Ureter (tissue), 1 donor: ENCODE measurements around the gene HAUS6. TPM values are rescaled to one million over a fixed set of nuclear protein-coding genes. Genes with fewer than 3 reads are reported as not detected.
"Not testable (repeated sequence)": the region's sequence is repeated elsewhere in the genome, so short reads cannot be mapped to it uniquely, and the experiment has no call there.

Source experiments
- DNase-seq: peaks from one replicate; pipeline ENCODE4 v3.0.0-alpha.2; 2020; ENCODE audit warnings: low spot score
- total RNA-seq: library from RNA; stranded (reverse); gene quantifications from one replicate; pipeline ENCODE4 v1.2.4, GENCODE V29; 2023
- donor health status: DM: yes; HTN: yes; CAD: no.

Gene HAUS6, protein sequence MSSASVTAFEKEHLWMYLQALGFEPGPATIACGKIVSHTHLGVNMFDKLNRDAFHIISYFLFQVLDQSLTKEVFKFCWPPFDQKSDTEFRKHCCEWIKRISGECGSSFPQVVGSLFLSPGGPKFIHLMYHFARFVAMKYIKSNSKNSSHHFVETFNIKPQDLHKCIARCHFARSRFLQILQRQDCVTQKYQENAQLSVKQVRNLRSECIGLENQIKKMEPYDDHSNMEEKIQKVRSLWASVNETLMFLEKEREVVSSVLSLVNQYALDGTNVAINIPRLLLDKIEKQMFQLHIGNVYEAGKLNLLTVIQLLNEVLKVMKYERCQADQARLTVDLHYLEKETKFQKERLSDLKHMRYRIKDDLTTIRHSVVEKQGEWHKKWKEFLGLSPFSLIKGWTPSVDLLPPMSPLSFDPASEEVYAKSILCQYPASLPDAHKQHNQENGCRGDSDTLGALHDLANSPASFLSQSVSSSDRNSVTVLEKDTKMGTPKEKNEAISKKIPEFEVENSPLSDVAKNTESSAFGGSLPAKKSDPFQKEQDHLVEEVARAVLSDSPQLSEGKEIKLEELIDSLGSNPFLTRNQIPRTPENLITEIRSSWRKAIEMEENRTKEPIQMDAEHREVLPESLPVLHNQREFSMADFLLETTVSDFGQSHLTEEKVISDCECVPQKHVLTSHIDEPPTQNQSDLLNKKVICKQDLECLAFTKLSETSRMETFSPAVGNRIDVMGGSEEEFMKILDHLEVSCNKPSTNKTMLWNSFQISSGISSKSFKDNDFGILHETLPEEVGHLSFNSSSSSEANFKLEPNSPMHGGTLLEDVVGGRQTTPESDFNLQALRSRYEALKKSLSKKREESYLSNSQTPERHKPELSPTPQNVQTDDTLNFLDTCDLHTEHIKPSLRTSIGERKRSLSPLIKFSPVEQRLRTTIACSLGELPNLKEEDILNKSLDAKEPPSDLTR
- total RNA-seq, result 13.1 TPM

DNA sequence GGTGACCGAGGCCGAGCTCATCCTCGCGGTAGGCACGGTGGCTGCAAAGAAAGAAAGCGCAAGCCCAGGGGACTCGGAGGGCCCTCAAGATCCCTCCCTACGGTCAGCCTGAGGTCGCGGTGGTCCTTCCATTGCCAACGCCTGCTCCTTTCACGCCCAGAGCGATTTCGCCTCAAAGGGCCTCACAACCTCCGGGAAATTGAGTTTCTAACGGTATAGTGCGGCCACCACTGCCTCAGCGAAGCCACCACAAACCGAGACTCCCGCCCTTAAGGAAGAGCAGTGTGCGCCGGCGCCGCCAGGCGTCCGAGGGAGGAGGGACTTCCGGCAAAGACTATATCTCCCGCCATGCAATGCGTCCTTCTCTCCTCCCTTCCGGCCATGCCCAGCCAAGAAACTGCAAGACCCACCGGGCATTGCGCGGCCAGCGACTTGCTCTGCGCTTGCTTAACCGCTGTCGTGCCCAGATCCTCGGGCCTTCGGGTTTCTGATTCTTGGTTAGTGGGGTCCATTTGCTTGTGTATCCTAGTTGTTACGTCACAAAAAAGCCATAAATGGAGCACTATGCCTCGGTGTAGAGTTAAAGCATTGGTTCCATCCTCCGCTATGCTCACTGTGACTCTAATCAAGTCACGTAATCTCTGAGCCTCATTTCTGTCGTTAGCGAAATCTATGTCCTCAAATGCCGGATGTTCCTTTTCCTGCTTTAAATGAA is at the start of gene HAUS6:
HAUS6 (minus strand) TSS at position 274 of the 715 bp plus-strand sequence; CDS start at position 21, 253 bp downstream.
- peak; percentile 98 for DNase-seq

- DNase-seq, result not testable (repeated sequence)
These were observed 49.4 kb upstream of the HAUS6 start for GRCh38 chr9:19152160-19152498.

DNA sequence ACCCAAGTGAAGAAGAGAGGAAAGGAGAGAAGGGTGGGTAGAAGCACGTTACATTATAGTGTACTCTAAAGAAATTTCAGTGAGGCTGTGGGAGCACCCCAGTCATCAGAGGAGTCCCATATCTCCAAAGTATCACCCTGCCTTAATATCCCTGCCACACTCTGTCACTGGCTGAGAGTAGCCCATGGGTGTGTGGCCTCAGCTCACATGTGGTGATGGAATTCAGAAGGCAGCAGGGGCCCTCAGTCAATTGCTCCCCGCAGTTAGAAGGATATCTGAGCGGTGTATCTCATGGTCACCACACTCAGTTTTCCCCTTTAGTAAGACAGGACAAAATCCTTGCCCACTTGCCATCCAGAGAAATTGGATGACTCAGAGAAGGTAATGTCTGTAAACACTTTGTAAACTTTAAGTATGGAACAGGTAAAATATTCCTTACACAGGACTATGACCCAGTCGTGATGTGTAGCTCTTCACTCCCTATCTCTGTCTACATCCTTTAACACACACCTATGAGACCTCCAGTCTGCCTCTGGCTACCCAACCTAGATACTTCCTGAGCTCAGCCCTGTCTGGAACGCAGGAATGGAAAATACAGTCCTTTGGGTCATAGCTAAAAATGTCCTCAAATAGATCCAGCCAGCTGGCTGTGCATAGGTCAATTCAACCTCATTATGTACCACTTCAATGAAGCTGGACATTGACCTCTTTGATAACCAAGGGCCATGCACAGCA is 48.9 kb upstream of the HAUS6 start:
- no peak for DNase-seq

DNA sequence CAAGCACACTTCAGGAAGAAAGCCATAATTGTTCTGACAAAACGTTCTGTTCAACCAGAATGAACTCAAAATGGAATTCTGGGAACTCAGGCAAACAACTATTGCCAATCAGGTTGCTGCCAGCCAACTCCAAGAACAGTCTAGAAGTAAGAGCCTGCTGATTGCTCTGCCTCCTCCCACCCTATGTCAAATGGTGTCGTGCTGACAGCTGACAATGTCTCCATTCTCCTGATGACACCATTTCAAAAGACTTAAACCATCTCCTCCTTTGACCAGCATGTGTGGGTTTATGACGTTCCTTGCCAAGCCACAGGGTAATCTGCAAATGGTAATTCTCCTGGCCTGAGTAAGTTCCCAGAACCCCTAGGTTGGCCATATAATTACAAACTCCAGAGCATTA is 46.5 kb upstream of the HAUS6 start:
- DNase-seq, result no peak

DNA sequence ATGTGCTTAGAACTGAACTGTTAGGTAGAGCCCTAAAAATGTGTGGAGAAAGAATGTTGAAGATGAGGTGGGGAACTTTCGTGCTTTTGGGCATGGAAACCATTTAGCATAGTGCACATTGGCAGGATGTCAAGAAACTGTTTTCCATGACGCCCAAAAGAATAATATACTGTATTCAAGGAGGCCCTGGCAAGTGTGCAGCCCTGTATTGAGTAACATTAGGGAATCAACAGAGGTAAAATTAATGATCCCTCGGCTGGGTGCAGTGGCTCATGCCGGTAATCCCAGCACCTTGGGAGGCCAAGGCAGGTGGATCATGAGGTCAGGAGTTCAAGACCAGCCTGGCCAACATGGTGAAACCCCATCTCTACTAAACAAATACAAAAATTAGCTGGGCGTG is 45.5 kb upstream of the HAUS6 start:
- DNase-seq, result no peak

DNA sequence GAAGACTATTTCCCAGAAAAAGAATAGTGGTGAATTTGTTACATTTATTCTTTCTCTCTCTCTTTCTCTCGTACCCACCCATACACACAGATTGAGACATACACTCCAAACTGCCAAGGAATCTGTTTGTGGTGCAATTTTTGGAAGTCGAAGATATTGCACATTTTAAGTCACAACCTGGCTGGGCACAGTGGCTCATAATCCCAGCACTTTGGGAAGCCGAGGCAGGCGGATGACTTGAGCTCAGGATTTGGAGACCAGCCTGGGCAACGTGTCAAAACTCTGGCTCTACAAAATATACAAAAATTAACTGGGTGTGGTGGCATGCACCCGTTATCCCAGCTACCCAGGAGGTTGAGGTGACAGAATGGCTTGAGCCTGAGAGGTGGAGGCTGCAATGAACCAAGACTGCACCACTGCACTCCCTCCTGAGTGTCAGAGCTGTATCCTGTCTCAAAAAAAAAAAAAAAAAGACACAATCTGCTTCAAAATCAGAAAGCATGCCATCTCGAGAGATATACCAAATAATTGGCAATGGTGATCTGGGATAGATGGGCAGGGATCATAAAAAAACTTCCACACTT is 43.8 kb upstream of the HAUS6 start:
- DNase-seq, result no peak

GRCh38 chr9:19145881-19146280 is 43.2 kb upstream of the HAUS6 start:
- DNase-seq, result no peak

DNA sequence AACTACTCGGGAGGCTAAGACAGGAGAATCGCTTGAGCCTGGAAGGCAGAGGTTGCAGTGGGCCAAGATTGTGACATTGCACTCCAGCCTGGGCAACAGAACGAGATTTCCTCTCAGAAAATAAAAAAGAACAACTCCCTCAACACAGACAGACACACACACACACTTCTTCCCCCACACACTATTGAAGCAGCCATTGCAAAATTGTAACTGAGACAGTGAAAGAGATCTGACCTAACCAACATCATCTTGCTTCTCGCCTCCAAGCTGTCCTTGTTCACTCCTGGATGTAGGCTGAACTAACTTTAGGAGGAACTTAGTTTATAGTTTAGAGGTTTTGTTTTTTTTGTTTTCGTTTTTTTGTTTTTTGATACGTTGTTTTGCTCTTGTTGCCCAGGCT is 37.6 kb upstream of the HAUS6 start:
- DNase-seq, result no peak

DNA sequence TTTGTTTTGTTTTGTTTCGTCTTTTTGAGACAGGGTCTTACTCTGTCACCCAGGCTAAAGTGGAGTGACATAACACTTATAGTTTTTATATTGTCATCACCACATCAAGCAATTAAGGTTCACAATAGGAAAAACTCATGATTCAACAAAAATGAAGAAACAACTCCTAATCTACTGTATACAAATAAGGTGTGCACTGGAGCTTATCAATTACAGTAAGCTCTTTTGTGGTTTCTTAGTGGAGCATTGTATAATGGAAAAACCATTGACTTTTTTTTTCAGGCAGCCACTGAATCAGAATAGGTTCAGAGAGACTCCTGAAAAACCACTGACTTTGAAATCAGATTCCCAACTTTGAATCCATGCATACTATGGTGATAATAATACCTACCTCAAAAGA is 35.4 kb upstream of the HAUS6 start:
- no peak for DNase-seq

GRCh38 chr9:19137282-19137681 is 34.6 kb upstream of the HAUS6 start:
- no peak for DNase-seq

- DNase-seq, result no peak
These were observed 33.4 kb upstream of the HAUS6 start for GRCh38 chr9:19136129-19136528.

DNA sequence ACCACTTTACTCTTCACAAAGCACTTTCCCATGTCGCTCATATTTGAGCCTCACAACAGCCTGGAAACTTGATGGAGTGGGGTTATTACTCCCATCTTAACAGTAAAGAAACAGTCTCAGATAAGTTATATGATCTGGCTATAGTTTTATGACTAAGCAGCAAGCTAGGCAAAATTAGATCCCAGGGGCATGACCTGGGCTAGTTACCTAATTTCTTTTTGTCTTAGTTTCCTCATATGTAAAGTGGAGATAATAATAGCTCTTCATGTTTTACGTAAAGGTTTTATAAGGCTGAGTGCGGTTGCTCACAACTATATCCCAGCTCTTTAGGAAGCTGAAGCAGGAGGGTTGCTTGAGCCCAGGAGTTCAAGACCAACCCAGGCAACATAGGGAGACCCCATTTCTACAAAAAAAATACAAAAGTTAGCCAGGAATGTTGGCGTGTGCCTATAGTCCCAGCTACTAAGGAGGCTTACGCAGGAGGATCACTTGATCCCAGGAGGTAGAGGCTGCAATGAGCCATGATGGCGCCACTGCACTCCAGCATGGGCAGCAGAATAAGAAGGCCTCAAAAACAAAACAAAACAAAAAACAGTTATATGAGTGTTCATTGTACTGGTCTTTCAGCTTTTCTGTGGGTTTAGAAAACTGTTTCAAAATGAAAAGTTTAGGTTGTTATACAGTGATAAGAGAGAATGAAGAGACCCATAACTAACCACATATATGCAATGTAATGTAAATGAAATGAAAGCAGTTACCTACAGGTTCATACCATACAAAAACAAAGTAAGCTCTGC is 31.0 kb upstream of the HAUS6 start:
- no peak for DNase-seq

DNA sequence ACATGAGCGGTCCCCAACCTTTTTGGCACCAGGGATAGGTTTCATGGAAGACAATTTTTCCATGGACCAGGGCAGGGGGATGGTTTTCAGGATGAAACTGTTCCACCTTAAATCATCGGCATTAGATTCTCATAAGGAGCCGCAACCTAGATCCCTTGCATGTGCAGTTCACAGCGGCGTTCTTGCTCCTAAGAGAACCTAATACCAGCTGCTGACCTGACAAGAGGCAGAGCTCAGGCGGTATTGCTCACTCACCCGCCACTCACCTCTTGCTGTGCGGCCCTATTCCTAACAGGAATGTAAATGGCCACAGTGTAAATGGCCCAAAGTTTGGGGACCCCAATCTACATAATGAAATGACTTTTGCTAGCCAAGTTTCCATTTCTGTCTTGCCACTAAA is 27.7 kb upstream of the HAUS6 start:
- no peak for DNase-seq

- DNase-seq, result no peak
These were observed 25.3 kb upstream of the HAUS6 start for GRCh38 chr9:19127871-19128500.

- no peak for DNase-seq
These were observed 21.7 kb upstream of the HAUS6 start for GRCh38 chr9:19124430-19124793.

DNA sequence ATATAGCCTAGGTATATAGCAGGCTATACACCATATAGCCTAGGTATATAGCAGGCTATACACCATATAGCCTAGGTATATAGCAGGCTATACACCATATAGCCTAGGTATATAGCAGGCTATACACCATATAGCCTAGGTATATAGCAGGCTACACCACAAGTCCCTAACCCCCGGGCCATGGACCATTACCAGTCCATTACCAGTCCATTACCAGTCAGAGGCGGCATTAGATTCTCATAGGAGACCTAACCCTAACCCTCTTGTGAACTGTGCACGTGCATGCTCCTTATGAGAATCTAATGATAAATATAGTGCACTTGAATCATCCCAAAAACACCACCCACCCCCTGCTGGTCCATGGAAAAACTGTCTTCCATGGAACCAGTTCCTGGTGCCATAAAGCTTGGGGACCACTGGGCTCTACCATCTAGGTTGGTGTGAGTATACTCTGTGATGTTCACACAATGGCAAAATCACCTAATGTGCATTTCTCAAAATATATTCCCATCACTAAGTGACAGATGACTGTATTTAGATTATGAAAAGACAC is 19.9 kb upstream of the HAUS6 start:
- no peak for DNase-seq

GRCh38 chr9:19120877-19121276 is 18.2 kb upstream of the HAUS6 start:
- no peak for DNase-seq

DNA sequence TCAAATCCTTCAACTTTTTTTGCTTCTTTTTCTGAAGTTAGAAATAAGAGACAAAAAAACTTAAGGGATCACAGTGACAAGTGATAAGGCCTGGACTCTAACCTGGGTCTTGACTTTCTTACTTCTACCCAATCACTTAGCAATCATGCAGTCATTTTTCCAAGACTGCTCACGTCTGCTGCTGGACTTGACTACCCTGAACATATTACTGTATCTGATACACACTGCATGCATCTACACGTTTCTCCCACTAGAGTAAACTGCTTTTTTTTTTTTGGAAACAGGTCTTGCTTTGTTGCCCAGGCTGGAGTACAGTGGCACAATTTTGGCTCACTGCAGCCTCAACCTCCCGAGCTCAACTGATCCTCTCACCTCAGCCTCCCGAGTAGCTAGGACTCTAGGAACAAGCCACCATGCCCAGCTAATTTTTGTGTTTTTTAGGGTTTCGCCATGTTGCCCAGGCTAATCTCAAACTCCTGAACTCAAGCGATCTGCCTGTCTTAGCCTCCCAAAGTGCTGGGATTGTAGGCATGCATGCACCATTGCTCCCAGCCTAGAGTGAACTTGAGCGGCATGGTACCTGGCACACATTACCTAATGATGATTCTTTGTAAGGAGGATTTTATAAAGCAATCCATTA is 17.2 kb upstream of the HAUS6 start:
- DNase-seq, result no peak

DNA sequence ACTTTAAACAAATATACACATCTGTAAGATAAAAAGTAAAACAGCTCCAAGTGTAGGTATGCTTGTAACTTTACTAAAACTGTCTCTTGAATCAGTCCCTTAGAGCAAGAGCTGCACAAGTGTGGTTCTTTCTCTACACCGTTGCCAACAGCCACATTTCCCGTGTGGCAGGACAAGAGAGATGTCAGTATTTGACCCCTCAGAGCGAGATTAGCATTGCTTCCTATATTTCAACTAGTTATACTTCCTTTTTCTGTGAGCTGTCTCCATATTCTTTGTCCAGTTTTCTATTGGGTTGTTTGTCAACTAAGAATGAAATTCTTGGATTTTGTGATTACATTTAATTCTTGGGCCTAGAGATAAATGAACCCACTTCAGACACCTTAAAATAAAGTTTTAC is 16.5 kb upstream of the HAUS6 start:
- no peak for DNase-seq
